ENCODE results near the gene MEAF6. TPM values are rescaled to one million over a fixed set of nuclear protein-coding genes. Genes with fewer than 3 reads are reported as not detected.

MEAF6 gene
- total RNA-seq, 1 donor from 2014 or later: 54.5 TPM

DNA sequence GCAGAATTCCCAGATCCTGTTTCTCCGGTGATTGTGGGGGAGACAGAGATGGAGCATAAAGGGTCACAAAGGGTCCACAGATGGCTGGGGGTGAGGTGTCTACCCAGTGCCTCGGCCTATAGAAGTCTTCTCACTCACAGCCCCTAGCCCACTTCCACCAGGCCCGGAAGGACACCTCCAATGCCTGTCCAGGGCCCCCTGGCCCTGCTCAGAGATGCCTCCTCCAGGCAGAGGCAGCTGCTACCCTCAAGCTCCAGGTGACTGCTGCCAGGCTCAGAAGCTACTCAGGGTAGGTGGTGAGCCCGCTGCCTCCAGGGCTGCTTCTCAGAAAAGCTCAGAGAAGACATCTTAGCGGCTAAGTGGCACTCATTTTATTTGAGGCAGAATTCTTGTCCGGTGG lies 62.1 kb downstream of the MEAF6 start:
- intact Hi-C loops (cut with DNase I): loop anchor here (5.0 to 10.0 kb wide), 2 partner anchors 35 to 232 kb away; no protein-coding TSS in a partner anchor
- TF ChIP-seq, protein P1, sequence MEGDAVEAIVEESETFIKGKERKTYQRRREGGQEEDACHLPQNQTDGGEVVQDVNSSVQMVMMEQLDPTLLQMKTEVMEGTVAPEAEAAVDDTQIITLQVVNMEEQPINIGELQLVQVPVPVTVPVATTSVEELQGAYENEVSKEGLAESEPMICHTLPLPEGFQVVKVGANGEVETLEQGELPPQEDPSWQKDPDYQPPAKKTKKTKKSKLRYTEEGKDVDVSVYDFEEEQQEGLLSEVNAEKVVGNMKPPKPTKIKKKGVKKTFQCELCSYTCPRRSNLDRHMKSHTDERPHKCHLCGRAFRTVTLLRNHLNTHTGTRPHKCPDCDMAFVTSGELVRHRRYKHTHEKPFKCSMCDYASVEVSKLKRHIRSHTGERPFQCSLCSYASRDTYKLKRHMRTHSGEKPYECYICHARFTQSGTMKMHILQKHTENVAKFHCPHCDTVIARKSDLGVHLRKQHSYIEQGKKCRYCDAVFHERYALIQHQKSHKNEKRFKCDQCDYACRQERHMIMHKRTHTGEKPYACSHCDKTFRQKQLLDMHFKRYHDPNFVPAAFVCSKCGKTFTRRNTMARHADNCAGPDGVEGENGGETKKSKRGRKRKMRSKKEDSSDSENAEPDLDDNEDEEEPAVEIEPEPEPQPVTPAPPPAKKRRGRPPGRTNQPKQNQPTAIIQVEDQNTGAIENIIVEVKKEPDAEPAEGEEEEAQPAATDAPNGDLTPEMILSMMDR (IDR thresholded peaks at IDR 0.05): no peak
- TF ChIP-seq POLR2A (IDR thresholded peaks at IDR 0.05) (no peak), POLR2AphosphoS5 (IDR thresholded peaks at IDR 0.05; ENCODE audit: insufficient read depth in 1 of 2, low read depth in 1 of 2) (no peak)
- H3K27ac ChIP-seq: no peak overlapping the region

DNA sequence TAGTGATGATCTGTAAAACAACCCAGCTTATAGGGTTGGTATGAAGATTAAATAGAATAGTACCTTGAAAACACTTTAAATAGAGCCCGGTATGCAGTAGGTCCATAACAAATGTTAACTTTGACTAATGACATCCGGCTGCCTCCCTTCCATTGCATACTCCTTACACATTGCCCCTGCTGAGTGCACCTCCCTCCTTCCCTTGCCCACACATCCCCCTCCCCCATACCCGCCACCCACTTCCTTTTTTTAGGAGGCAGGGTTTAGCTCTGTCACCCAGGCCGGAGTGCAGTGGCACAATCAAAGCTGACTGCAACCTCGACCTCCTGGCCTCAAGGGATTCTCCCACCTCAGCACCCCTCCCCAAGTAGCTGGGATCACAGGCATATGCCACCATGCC lies 64.6 kb downstream of the MEAF6 start:
- no peaks in the 10 kb centered on the region for H3K9me3 ChIP-seq
- no peak overlapping the region for H3K4me3 ChIP-seq
- H3K27ac ChIP-seq: no peak overlapping the region
- intact Hi-C loops (cut with DNase I): loop anchor here (5.0 to 10.0 kb wide), 2 partner anchors 37 to 235 kb away; no protein-coding TSS in a partner anchor
- peaks cover 4% of the 10 kb centered on the region for H3K4me1 ChIP-seq
- H3K36me3 ChIP-seq: no peaks in the 10 kb centered on the region
- H3K27me3 ChIP-seq: no peaks in the 10 kb centered on the region
- DNase-seq (ENCODE audit: extremely low spot score in 2 of 2): no peak
- no peak for TF ChIP-seq POLR2A (IDR thresholded peaks at IDR 0.05)
- TF ChIP-seq, protein P1 (IDR thresholded peaks at IDR 0.05): no peak
- TF ChIP-seq POLR2AphosphoS5 (IDR thresholded peaks at IDR 0.05; ENCODE audit: insufficient read depth in 1 of 2, low read depth in 1 of 2): no peak

More for the DNA sequence above, 62.1 kb downstream of the MEAF6 start:
- Histone ChIP-seq H3K36me3 (no peaks in the 10 kb centered on the region), H3K4me1 (peaks cover 10% of the 10 kb centered on the region), H3K27me3 (no peaks in the 10 kb centered on the region), H3K4me3 (no peak overlapping the region), H3K9me3 (no peaks in the 10 kb centered on the region)
- DNase-seq (ENCODE audit: extremely low spot score in 2 of 2): no peak

DNA sequence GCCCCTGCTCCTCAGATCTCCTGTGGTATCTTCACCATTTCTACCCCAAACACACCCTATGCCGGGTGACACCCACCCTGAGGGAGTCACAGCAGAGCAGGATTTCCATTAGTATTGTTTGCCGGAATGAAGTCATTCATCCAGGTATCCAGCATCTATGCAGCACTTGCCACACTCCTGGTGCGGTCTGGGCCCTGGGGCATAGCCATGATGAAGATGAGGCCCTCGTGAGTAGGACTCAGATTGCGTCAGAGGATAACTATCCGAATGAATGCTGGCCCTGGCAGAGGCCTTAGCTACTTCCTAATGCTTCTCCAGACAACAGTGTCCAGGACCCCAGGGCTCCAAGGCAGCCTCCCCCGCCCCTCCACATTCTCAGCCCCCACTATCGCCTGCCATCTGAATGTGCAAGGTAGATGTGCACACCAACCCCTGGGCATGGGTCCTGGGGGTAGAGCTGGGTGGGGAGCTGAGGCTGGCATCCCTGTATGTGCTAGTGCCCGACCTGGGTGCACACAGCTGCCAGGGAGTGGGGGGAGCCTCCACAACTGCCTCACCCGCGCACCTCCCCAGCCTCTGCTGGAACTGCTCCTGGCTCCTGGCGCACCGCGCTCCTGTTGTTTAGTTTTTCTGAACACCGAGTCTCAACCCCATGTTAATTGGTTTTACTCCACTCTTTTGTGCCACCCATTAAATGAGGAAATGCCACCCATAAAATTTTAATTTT lies 65.7 kb downstream of the MEAF6 start:
- intact Hi-C loops (cut with DNase I): no loop called here
- Histone ChIP-seq H3K27ac (no peak overlapping the region), H3K4me3 (no peak overlapping the region), H3K9me3 (no peaks in the 10 kb centered on the region), H3K36me3 (no peaks in the 10 kb centered on the region), H3K27me3 (no peaks in the 10 kb centered on the region), H3K4me1 (no peaks in the 10 kb centered on the region)
- TF ChIP-seq, protein P1 (IDR thresholded peaks at IDR 0.05): no peak
- no peak for TF ChIP-seq POLR2AphosphoS5 (IDR thresholded peaks at IDR 0.05; ENCODE audit: insufficient read depth in 1 of 2, low read depth in 1 of 2)
- no peak for TF ChIP-seq POLR2A (IDR thresholded peaks at IDR 0.05)
- no peak for DNase-seq (ENCODE audit: extremely low spot score in 2 of 2)

DNA sequence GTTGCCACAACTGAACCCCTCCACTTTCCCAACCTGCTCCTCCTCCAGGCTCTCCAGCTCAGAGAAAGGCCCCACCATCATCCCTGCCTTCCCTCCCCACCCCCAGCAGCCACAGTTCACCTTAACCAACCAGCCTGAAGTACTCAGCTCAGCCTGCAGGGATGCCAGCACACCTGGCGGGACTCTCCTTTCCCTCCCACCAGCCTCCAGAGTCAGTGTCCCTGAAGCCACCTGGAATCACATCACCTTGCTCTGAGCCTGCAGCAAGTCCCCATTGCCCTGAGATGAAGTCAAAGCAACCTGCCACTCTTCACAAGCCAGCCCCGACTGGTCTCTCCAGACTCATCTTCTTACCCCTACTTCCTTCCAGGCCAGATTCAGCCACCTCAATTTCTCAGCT lies 66.4 kb downstream of the MEAF6 start:
- no peak overlapping the region for H3K27ac ChIP-seq
- no peaks in the 10 kb centered on the region for H3K27me3 ChIP-seq
- DNase-seq (ENCODE audit: extremely low spot score in 2 of 2): no peak
- no peak overlapping the region for H3K4me3 ChIP-seq
- intact Hi-C loops (cut with DNase I): no loop called here
- H3K4me1 ChIP-seq: no peaks in the 10 kb centered on the region
- TF ChIP-seq POLR2AphosphoS5 (IDR thresholded peaks at IDR 0.05; ENCODE audit: insufficient read depth in 1 of 2, low read depth in 1 of 2) (no peak), POLR2A (IDR thresholded peaks at IDR 0.05) (no peak)
- TF ChIP-seq, protein P1 (IDR thresholded peaks at IDR 0.05): no peak
- H3K9me3 ChIP-seq: no peaks in the 10 kb centered on the region
- H3K36me3 ChIP-seq: no peaks in the 10 kb centered on the region

DNA sequence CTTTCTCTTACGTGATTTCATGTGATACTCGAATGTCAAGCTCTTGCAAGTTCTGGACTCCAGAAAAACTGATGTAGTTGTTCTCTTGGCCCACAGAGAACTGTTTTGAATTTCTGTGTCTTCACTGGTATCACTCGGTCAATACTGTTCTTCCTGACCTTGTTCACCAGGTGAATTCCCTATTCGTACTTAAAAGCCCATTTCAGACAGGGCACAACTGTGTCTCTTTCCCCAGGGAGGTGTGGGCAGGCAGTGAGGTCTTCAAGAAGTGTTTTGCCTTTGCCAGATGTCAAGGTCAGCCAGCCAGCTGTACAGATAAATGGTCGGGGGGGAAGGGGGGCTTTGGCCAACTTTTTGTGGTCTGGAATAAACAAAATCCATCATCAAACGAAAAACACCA lies 67.7 kb downstream of the MEAF6 start:
- intact Hi-C loops (cut with DNase I): no loop called here

More for the DNA sequence above, 67.7 kb downstream of the MEAF6 start:
- TF ChIP-seq POLR2AphosphoS5 (IDR thresholded peaks at IDR 0.05; ENCODE audit: insufficient read depth in 1 of 2, low read depth in 1 of 2) (no peak), POLR2A (IDR thresholded peaks at IDR 0.05) (no peak)
- TF ChIP-seq, protein P1 (IDR thresholded peaks at IDR 0.05): no peak
- no peaks in the 10 kb centered on the region for H3K9me3 ChIP-seq
- no peaks in the 10 kb centered on the region for H3K36me3 ChIP-seq
- no peak for DNase-seq (ENCODE audit: extremely low spot score in 2 of 2)
- H3K27ac ChIP-seq: no peak overlapping the region
- no peaks in the 10 kb centered on the region for H3K4me1 ChIP-seq
- no peak overlapping the region for H3K4me3 ChIP-seq
- H3K27me3 ChIP-seq: no peaks in the 10 kb centered on the region

All from vagina (tissue), 2 donors.